Activated naive CD8-positive, alpha-beta T cell treated with anti-CD3 and anti-CD28 coated beads for 36 hours (primary cell): ENCODE data around the gene PPP2R2B. TPM values are rescaled to one million over a fixed set of nuclear protein-coding genes. Genes with fewer than 3 reads are reported as not detected.

Experiments used
- DNase-seq: peaks from one replicate; pipeline ENCODE4 v3.0.0; 2021
- H3K27ac Mint-ChIP-seq: one replicate; pipeline ENCODE4 v1.8.0; 2022; ENCODE audit warnings: mild to moderate bottlenecking, moderate library complexity, mixed read lengths
- H3K27me3 Mint-ChIP-seq: one replicate; pipeline ENCODE4 v1.8.0; 2022; ENCODE audit warnings: mild to moderate bottlenecking, mixed read lengths
- H3K36me3 Mint-ChIP-seq: one replicate; pipeline ENCODE4 v1.8.0; 2021; ENCODE audit warnings: mild to moderate bottlenecking, mixed read lengths
- H3K4me1 Mint-ChIP-seq: one replicate; pipeline ENCODE4 v1.8.0; 2021; ENCODE audit warnings: mixed read lengths
- H3K4me3 Mint-ChIP-seq: one replicate; pipeline ENCODE4 v1.8.0; 2022; ENCODE audit warnings: mild to moderate bottlenecking, moderate library complexity, mixed read lengths
- H3K9me3 Mint-ChIP-seq: one replicate; pipeline ENCODE4 v1.8.0; 2022; ENCODE audit warnings: mixed read lengths
- total RNA-seq, 2 experiments: library from RNA; stranded (reverse); gene quantifications; one replicate each; pipeline ENCODE4 v1.2.3, GENCODE V29; 2021

Gene PPP2R2B
- total RNA-seq, 2 experiments from 2014 or later = 0.19 to 0.30 TPM

DNA sequence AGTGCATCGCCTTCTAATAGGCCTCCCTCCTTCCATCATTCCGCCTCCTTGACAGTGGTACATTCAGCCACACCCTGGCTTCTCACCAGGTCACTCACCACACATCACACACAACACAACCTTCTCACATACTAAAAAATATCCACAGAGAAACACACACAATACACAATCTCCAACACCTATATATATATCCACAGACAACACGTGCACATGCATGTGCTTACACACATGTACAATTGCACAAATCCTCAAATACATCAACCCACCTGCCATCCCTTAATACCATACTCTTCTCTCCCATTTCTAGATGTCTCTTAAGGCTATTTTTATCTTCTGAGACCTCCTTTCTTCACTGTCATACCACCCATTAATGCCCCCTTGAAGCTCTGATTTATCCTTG is 57.6 kb downstream of the PPP2R2B start:
- no peaks in the 10 kb centered on the region for H3K36me3 Mint-ChIP-seq
- no peak overlapping the region for H3K4me3 Mint-ChIP-seq
- no peaks in the 10 kb centered on the region for H3K9me3 Mint-ChIP-seq
- H3K27ac Mint-ChIP-seq = no peak overlapping the region
- H3K27me3 Mint-ChIP-seq = no peaks in the 10 kb centered on the region
- no peaks in the 10 kb centered on the region for H3K4me1 Mint-ChIP-seq
- no peak for DNase-seq

DNA sequence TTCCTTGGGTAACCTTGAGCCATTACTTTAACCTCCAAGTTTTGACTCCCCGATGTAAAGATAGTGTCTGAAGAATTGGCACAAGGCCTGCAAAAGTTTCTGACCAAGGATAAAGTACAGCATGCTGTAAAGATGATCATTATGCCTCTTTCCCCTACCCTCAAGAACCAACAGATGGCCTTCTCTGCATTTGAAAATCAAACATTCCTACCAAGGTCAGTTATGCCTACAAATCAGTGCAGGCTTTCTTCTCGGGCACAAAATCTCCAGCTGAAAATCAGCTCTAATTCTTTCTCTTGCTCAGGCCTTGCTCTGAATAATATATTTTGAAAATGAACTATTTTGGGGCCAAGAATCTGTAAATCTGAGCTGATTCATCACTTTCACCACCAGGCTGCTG is 59.7 kb downstream of the PPP2R2B start:
- no peak overlapping the region for H3K27ac Mint-ChIP-seq
- no peak for DNase-seq
- H3K9me3 Mint-ChIP-seq = no peaks in the 10 kb centered on the region
- H3K4me3 Mint-ChIP-seq = no peak overlapping the region
- H3K4me1 Mint-ChIP-seq = peaks cover 1% of the 10 kb centered on the region
- no peaks in the 10 kb centered on the region for H3K27me3 Mint-ChIP-seq
- H3K36me3 Mint-ChIP-seq = no peaks in the 10 kb centered on the region

DNA sequence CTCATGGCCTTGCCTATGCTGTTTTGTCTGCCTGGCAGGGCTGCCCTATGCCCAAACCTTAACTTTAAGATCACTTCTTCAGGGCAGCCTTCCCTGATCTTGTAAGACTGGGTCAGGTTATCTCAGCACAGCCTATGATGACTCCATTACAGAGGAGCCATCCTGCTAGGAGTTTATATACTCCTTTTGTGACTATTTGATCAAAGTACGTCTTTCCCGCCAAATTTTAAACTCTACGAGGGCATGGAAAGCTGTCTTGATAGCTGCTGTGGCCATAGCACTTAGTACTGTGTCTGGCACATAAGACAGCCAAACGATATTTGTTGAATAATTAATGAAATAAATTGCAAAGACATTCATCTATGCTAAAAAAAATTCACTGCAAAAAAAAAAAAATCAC is 60.6 kb downstream of the PPP2R2B start:
- H3K36me3 Mint-ChIP-seq = no peaks in the 10 kb centered on the region
- no peaks in the 10 kb centered on the region for H3K27me3 Mint-ChIP-seq
- no peak for DNase-seq
- H3K4me1 Mint-ChIP-seq = peaks cover 4% of the 10 kb centered on the region
- H3K27ac Mint-ChIP-seq = no peak overlapping the region
- no peak overlapping the region for H3K4me3 Mint-ChIP-seq
- H3K9me3 Mint-ChIP-seq = no peaks in the 10 kb centered on the region

DNA sequence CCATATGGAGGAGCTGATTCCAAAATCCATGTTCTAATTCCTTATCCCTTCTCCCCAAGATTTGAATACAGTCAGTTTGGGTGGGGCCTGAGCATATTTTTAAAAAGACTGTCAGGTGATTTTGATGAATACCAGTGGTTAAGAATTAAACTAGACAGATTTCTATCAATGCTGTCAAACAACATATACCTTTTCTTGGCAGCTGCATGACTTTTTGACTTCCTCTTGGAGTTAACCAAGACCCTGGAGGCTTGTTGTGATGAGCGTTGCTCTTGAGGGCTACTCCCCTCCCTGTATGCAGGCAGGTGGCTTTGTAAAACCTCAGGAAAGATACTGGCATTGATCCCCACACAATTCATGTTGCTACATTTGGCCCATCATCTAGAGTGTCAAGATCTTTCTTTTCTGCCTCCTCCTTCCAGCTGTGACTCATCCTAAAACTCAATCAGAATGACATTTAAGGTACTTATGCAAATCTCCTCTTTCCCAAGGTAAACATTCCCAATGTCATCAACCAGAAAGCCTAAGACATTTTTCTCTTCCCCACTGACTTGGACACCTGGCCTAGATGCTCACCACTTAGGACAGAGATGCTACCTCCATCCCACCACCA is 61.7 kb downstream of the PPP2R2B start:
- H3K9me3 Mint-ChIP-seq = no peaks in the 10 kb centered on the region

DNA sequence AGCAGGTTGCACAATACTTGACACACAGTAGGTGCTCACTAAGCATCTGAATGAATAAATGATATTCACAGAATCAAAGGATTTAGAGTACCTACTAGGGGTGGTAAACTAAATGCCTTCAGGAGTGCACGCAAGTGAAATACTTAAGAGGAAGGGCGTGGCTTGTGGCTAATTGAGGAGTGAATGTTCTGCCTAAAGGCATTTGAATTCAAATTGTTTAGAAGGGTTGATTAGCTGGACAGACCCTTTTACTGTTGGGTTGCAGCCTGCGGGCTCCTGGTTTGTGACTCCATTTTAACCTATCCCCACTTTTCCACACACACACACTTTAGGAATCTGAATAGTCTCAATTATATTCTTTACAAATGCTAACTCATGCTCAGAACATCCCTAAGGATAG is 63.1 kb downstream of the PPP2R2B start:
- Mint-ChIP-seq H3K9me3 (no peaks in the 10 kb centered on the region), H3K36me3 (no peaks in the 10 kb centered on the region), H3K27me3 (no peaks in the 10 kb centered on the region), H3K4me1 (peaks cover 9% of the 10 kb centered on the region), H3K27ac (no peak overlapping the region), H3K4me3 (no peak overlapping the region)
- DNase-seq = no peak

More for the DNA sequence above, 61.7 kb downstream of the PPP2R2B start:
- DNase-seq = no peak
- H3K27me3 Mint-ChIP-seq = no peaks in the 10 kb centered on the region
- H3K4me1 Mint-ChIP-seq = peaks cover 8% of the 10 kb centered on the region
- H3K27ac Mint-ChIP-seq = no peak overlapping the region
- no peak overlapping the region for H3K4me3 Mint-ChIP-seq
- no peaks in the 10 kb centered on the region for H3K36me3 Mint-ChIP-seq

DNA sequence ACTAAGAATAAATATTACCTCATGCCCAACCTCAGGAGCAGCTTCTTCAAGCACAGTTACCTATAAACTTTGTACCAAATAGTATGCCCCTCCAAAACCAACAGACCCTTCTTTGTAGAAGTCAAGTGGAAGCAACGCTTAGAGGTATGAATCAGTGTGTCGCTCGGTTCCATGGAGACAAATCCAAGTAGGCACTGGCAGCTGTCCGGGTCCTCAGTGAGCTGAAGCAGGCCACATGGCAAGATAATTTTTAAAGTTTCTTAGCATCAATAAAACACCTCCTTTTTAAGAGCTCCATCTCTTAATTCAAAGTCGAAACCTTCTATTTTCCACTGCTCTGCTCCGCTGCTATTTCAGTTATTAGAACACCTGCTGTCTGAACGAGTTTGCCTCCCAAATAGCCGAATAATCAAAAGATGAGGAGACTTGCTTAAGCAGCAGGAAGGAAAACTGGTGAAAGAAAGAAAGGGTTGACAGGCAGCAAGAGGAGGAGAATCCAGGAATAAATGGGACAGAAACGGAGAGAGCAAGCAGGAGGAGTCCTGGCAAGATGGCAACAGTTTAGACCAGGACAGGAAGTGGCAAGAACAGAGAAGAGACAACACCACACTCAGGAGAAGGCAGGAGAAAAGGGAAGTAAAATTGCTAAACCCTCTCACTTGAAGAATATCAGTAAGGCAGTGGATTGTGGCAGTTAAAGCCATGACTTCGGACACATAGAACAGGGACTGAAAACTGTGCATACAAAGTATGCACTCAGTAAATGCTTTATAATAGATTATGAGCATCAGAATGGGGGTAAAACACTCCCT is 65.0 kb downstream of the PPP2R2B start:
- Mint-ChIP-seq H3K9me3 (no peaks in the 10 kb centered on the region), H3K27me3 (no peaks in the 10 kb centered on the region), H3K36me3 (no peaks in the 10 kb centered on the region), H3K4me3 (no peak overlapping the region), H3K27ac (no peak overlapping the region), H3K4me1 (peaks cover 9% of the 10 kb centered on the region)
- no peak for DNase-seq

DNA sequence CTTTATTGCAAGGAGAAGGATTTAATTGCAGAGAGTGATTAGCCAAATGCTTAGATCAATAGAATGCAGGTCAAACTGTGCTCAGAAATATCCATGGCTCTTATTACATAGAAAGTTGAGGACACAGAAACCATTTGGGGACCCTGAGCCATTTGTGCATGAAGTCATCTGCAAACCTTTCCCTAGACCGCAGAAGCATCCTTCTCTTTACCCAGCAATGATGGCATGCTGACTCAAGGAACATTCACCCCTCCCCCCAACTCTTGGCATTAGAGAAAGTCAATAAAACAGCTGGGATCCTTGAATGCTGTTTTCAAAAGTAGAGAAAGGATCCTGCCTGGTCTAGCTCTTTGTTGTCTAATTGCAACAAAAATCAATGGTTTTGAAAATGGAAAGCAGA is 73.5 kb downstream of the PPP2R2B start:
- Mint-ChIP-seq H3K27me3 (no peaks in the 10 kb centered on the region), H3K27ac (no peak overlapping the region), H3K9me3 (no peaks in the 10 kb centered on the region), H3K4me3 (no peak overlapping the region), H3K4me1 (no peaks in the 10 kb centered on the region), H3K36me3 (no peaks in the 10 kb centered on the region)
- no peak for DNase-seq

DNA sequence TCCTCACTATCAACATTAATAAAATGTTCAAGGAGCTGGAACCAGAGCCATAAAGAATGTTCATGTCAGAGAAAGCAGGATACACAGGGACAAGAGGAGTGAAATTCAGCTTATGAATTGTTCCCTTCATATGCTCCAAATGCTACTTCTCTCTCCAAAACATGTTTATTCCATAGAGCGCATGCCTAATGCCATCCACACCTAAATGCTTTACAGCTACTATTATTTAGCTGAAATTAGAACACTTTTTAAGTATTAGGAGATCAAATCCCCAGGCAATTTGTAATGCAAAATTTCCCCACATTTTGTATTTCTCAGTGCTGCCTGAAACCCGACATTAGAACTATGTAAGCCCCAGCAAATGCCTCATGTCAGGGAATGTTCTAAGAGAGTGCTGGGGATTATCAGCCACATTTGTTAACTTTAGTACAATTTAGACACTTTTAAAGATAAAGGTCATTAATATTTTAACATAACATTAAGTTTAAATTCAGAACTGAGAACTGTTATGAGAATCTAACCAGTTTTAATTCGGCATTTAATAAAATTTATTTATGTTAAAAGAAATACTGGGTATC is 75.5 kb downstream of the PPP2R2B start:
- no peaks in the 10 kb centered on the region for H3K36me3 Mint-ChIP-seq
- H3K4me1 Mint-ChIP-seq = no peaks in the 10 kb centered on the region
- no peak overlapping the region for H3K27ac Mint-ChIP-seq
- no peaks in the 10 kb centered on the region for H3K9me3 Mint-ChIP-seq
- H3K4me3 Mint-ChIP-seq = no peak overlapping the region
- H3K27me3 Mint-ChIP-seq = no peaks in the 10 kb centered on the region
- DNase-seq = no peak

DNA sequence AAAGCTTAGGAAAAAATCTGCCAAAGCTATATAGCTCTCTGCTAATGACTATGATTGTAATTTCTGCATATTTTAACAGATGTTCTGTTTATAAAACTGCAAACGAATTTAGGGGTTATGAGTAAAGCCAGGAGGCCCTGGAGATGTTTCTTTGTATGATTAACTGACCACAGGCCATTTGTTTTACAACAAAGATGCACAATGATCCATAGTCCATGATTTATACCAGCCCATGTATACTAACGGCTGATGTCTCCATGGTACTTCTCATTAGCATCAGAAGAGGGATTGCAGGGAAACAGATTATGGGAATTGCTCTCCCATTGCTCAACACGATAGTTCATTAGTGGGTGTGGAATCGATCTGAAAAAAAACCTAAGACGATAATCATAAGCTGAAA is 78.9 kb downstream of the PPP2R2B start:
- no peaks in the 10 kb centered on the region for H3K27me3 Mint-ChIP-seq
- no peaks in the 10 kb centered on the region for H3K36me3 Mint-ChIP-seq
- no peak for DNase-seq
- H3K9me3 Mint-ChIP-seq = no peaks in the 10 kb centered on the region
- no peak overlapping the region for H3K4me3 Mint-ChIP-seq
- peaks cover under 1% of the 10 kb centered on the region for H3K4me1 Mint-ChIP-seq
- no peak overlapping the region for H3K27ac Mint-ChIP-seq

DNA sequence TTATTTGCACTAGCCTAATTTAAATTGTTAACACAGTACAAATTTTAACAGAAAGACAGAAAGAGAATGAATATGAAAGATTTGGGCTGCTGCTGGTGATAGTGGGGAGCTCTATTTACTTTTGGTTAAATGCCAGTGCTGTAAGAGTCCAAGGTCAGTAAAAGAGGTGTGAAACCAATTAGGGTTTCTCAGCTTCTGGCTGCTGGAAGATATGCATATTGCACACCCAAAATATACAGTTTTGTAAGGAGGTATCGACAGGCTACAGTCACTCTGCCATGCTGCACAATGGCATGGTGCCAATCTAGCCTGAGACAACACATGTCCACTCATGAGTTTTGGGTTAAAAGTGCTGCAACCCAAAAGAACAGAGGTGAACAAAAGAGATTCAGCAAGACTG is 79.3 kb downstream of the PPP2R2B start:
- no peaks in the 10 kb centered on the region for H3K27me3 Mint-ChIP-seq
- H3K4me3 Mint-ChIP-seq = no peak overlapping the region
- no peak for DNase-seq
- H3K36me3 Mint-ChIP-seq = no peaks in the 10 kb centered on the region
- H3K4me1 Mint-ChIP-seq = peaks cover 5% of the 10 kb centered on the region
- H3K27ac Mint-ChIP-seq = no peak overlapping the region
- no peaks in the 10 kb centered on the region for H3K9me3 Mint-ChIP-seq

DNA sequence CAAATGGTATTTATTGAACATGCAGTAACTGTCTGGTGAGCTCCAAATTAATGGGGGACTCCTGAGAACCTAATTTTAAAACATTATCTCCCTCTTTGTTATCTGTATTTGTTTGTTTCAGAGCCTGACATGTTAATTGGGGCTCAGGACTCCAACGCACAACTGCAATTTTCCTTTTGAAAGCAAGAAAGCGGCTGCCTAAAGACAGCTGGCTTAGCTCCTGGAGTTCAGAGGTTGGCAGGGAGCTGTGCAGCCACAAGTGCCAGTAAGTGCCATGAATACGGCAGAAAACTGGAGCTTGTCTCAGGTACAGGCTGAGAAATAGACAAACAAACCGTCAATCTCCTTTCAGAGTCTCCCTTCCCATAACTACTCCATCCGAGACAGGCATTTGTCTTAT is 80.9 kb downstream of the PPP2R2B start:
- Mint-ChIP-seq H3K9me3 (no peaks in the 10 kb centered on the region), H3K27me3 (no peaks in the 10 kb centered on the region), H3K4me1 (peaks cover 8% of the 10 kb centered on the region), H3K4me3 (no peak overlapping the region), H3K36me3 (no peaks in the 10 kb centered on the region), H3K27ac (no peak overlapping the region)
- DNase-seq = no peak

DNA sequence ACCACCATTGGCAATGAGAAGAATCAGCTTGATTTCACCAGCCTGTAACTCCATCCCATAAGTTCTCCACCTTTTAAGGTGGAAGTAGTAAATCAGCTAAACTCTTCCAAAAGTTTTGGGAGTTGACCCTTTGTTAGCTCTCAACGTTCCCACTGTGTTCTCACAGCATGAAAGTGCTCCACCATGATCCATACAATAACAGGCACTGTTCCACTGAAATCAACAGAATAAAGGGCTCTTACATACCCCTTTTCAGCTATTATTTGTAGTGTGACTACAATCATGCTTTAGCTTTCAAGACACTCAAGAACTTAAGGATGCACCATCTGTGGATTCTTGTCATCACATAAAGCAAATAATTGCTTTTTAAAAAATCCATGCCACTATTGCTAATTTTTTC is 81.6 kb downstream of the PPP2R2B start:
- no peak for DNase-seq
- Mint-ChIP-seq H3K27me3 (no peaks in the 10 kb centered on the region), H3K36me3 (no peaks in the 10 kb centered on the region), H3K4me3 (no peak overlapping the region), H3K27ac (no peak overlapping the region), H3K9me3 (no peaks in the 10 kb centered on the region), H3K4me1 (peaks cover 8% of the 10 kb centered on the region)

DNA sequence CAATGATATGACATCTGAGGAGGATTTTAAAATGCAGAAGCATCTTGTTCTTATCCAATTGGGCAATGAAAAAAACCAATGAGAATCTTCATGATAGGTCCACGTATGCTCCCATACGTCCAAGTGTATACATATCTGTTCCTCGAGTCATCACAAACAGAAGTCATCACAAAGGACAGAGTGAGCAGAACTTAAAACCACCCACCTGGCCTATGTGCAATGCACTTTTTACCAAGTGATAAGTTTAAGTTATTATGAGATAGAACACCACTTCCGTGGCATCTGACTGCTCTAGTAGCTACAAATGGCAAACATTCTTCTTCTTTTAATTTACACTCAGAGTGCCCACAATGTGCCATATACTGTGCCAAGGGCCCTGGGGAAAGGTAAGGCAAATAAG is 82.4 kb downstream of the PPP2R2B start:
- no peak for DNase-seq
- H3K36me3 Mint-ChIP-seq = no peaks in the 10 kb centered on the region
- no peak overlapping the region for H3K27ac Mint-ChIP-seq
- H3K4me3 Mint-ChIP-seq = no peak overlapping the region
- peaks cover 8% of the 10 kb centered on the region for H3K4me1 Mint-ChIP-seq
- H3K27me3 Mint-ChIP-seq = no peaks in the 10 kb centered on the region
- no peaks in the 10 kb centered on the region for H3K9me3 Mint-ChIP-seq

DNA sequence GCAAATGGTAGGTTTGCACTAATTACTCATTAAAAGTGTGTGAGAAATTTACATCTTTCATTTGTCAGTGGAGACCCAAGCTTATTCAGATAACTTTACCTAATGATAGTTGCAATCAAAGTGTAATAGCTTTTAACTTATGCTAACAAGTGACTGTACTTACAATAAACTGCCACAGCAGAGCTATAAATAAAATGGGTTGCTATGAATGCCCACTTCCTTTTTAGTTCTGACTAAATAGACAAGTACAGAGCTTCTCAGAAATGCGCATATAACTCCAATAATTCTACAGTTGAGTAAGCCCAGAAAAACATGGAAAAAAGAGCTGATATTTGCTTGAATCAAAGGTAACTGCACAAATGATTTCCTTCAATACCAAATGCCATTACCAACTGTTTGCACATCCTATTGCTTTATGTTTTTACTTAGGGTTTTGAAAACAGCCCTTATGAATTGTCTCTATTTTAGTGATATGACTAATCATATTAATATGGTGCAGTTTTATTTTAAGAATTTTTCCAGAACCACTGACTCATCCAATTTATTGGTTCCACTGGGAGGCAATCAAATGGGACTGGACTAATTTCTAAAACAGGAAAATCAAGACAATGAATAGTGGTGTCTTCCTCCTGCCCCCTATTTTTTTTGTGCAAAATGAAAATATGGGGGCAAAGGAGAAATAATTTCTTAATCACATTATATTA is 84.1 kb downstream of the PPP2R2B start:
- Mint-ChIP-seq H3K27ac (no peak overlapping the region), H3K36me3 (no peaks in the 10 kb centered on the region), H3K9me3 (no peaks in the 10 kb centered on the region), H3K4me3 (no peak overlapping the region), H3K4me1 (peaks cover 8% of the 10 kb centered on the region), H3K27me3 (no peaks in the 10 kb centered on the region)
- DNase-seq = no peak

DNA sequence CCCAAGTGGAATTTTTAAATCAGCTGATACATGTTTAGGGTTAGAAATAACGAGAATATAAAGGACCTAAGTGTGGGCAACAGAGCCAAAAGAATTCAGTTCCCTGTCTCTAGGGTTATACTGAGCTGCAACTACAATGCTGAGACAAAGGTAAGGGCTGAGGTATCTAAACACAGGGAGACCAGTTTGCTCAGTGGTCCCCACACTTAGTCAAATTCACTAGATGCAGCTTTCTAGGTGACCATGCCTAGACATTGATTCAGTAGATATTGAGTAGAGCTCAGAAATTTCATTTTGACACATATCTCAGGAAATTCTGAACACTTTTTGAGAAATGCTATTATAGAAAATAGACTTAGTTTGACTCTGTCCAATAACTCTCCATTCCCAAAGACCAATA is 84.8 kb downstream of the PPP2R2B start:
- no peak overlapping the region for H3K4me3 Mint-ChIP-seq
- H3K4me1 Mint-ChIP-seq = peaks cover 8% of the 10 kb centered on the region
- no peaks in the 10 kb centered on the region for H3K9me3 Mint-ChIP-seq
- no peak overlapping the region for H3K27ac Mint-ChIP-seq
- H3K27me3 Mint-ChIP-seq = no peaks in the 10 kb centered on the region
- no peak for DNase-seq
- no peaks in the 10 kb centered on the region for H3K36me3 Mint-ChIP-seq
